MCF 10A (cell line): ENCODE data around the gene TUBA4B. TPM values are rescaled to one million over a fixed set of nuclear protein-coding genes. Genes with fewer than 3 reads are reported as not detected.

Experiments used
- BruUV-seq: library from RNA; stranded (reverse); fragments of 400-500 nt; replicated peaks from 2 replicates; lab custom pipeline; 2021; lab: Mats Ljungman, UMichigan
- CTCF ChIA-PET: fragments of 300-600 bp; sonication (Branson Sonifier 250); formaldehyde crosslinking; extraction: SDS; loops from one replicate; lab custom pipeline; 2021; ENCODE audit warnings: antibody characterized with exemption, inconsistent platforms; lab: Yijun Ruan, JAX
- POLR2A ChIA-PET: fragments of 300-600, 350-650 bp; sonication (Branson Sonifier 250); formaldehyde crosslinking; extraction: SDS; loops from one replicate; lab custom pipeline; 2020; ENCODE audit warnings: antibody characterized with exemption, inconsistent platforms; lab: Yijun Ruan, JAX
- DNase-seq: peaks from one replicate; pipeline ENCODE4 v3.0.0-alpha.2; 2018; ENCODE audit not compliant: unreplicated experiment
- H3K27ac Mint-ChIP-seq: one replicate; pipeline ENCODE4 v1.8.0; 2022; ENCODE audit warnings: mild to moderate bottlenecking, low read depth, mixed read lengths; ENCODE audit not compliant: unreplicated experiment
- H3K27me3 Mint-ChIP-seq: one replicate; pipeline ENCODE4 v1.8.0; 2022; ENCODE audit warnings: mixed read lengths; ENCODE audit not compliant: insufficient read depth, unreplicated experiment
- H3K36me3 Mint-ChIP-seq: one replicate; pipeline ENCODE4 v1.8.0; 2022; ENCODE audit warnings: mild to moderate bottlenecking, moderate library complexity, mixed read lengths; ENCODE audit not compliant: insufficient read depth, unreplicated experiment
- H3K4me1 Mint-ChIP-seq: one replicate; pipeline ENCODE4 v1.8.0; 2022; ENCODE audit warnings: mixed read lengths; ENCODE audit not compliant: insufficient read depth, unreplicated experiment
- H3K4me3 Mint-ChIP-seq: one replicate; pipeline ENCODE4 v1.8.0; 2022; ENCODE audit warnings: mild to moderate bottlenecking, moderate library complexity, mixed read lengths; ENCODE audit not compliant: unreplicated experiment
- H3K9me3 Mint-ChIP-seq: one replicate; pipeline ENCODE4 v1.8.0; 2022; ENCODE audit warnings: mixed read lengths; ENCODE audit not compliant: unreplicated experiment
- intact Hi-C: fragments of 100-400 bp; cut with micrococcal nuclease; formaldehyde crosslinking; loops from 2 replicates; pipeline ENCODE4 v1.14.1; 2022
- total RNA-seq: library from RNA; stranded (reverse); gene quantifications from 2 replicates; pipeline ENCODE4 v1.2.3, GENCODE V29; 2022
- TF ChIP-seq, protein P1 (sequence below): fragments of 200-600 bp; IDR thresholded peaks from one replicate; pipeline ENCODE4 v1.8.0; 2022; ENCODE audit warnings: antibody characterized with exemption, mild to moderate bottlenecking; ENCODE audit not compliant: unreplicated experiment

Gene TUBA4B
- total RNA-seq, 1 experiment from 2014 or later = not detected

DNA sequence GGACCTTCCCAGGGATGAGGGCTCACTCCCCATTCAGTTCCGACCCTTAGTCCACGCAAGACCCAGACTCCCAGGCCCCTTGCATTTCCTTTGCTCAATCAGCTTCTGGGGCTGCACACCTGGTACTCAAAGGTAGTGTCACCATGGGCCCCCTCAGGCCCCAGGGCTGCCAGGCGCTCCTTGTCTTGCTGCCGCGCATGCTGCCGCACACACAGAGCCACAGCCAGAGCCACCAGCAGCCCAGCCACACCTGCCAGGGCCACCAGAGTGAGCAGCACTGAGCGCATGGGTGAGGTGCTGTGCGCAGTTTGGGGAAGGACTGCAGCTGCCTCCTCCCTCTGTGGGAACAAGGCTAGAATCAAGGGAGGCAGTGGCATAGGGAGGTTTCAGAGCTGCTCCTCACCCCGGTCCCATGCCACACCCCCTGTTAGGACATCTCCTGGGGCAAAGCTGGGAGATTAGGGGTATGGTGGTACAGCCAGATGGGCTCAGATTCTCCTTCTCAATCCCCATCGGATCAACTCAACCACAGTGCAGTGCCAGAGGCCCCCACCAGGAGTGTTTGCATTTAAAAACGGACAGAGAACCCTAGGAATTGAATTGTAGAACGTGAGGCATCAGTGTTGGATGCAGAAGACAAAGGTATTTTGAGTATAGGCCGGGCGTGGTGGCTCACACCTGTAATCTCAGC lies 44.9 kb downstream of the TUBA4B start:
- TF ChIP-seq, protein P1, sequence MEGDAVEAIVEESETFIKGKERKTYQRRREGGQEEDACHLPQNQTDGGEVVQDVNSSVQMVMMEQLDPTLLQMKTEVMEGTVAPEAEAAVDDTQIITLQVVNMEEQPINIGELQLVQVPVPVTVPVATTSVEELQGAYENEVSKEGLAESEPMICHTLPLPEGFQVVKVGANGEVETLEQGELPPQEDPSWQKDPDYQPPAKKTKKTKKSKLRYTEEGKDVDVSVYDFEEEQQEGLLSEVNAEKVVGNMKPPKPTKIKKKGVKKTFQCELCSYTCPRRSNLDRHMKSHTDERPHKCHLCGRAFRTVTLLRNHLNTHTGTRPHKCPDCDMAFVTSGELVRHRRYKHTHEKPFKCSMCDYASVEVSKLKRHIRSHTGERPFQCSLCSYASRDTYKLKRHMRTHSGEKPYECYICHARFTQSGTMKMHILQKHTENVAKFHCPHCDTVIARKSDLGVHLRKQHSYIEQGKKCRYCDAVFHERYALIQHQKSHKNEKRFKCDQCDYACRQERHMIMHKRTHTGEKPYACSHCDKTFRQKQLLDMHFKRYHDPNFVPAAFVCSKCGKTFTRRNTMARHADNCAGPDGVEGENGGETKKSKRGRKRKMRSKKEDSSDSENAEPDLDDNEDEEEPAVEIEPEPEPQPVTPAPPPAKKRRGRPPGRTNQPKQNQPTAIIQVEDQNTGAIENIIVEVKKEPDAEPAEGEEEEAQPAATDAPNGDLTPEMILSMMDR = no peak
- DNase-seq = no peak
- no TSS peak for BruUV-seq
- H3K27ac Mint-ChIP-seq = no peak overlapping the region
- H3K36me3 Mint-ChIP-seq = peaks cover 6% of the 10 kb centered on the region
- ChIA-PET CTCF (interaction anchor here (0.6 to 17.4 kb wide), 19 partner anchors 7 to 271 kb away, joined by 3 to 445 read pairs (median 5); partner anchors contain the start of genes ABCB6, CNPPD1, DNAJB2 and GLB1L), POLR2A (interaction anchor here (0.6 to 1.4 kb wide), 2 partner anchors 121 to 161 kb away, joined by 3 to 8 read pairs; partner anchors contain the start of gene CNPPD1)
- H3K4me3 Mint-ChIP-seq = no peak overlapping the region
- no peaks in the 10 kb centered on the region for H3K9me3 Mint-ChIP-seq
- peaks cover 35% of the 10 kb centered on the region for H3K27me3 Mint-ChIP-seq
- peaks cover 11% of the 10 kb centered on the region for H3K4me1 Mint-ChIP-seq
- intact Hi-C loops = loop anchor here (1.0 to 5.0 kb wide), 5 partner anchors 19 to 138 kb away; partner anchors contain the start of genes ABCB6, DNAJB2, GLB1L and NHEJ1

DNA sequence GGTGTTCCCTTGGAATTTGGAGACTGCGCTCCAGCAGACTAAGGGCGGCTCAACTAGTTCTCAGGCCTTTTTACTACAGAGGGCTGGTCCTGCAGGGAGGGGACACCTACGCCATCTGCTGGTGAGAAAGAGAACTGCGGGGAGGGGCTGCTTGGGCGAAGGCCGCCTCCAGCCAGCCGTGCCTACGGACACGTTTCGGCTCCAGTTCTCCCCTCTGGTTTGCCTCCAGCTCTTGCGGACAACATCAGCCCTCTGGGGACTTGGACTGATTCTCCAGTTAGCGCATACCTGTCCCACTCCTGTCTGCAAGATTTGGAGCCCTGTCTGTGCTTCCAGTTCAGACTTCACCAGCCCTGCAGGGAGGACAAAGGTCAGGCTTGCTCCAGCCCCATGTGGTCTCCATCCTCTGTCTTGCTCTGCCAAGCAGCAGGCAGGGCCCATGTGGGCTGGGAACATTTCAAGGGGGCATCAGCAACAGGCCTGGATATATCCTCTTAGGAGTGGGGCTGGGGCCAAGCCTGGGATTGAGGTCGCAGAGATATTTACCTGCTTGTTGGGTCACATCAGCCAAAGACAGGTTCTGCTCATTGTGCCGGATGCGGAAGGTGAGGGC lies 45.8 kb downstream of the TUBA4B start:
- H3K9me3 Mint-ChIP-seq = no peaks in the 10 kb centered on the region

DNA sequence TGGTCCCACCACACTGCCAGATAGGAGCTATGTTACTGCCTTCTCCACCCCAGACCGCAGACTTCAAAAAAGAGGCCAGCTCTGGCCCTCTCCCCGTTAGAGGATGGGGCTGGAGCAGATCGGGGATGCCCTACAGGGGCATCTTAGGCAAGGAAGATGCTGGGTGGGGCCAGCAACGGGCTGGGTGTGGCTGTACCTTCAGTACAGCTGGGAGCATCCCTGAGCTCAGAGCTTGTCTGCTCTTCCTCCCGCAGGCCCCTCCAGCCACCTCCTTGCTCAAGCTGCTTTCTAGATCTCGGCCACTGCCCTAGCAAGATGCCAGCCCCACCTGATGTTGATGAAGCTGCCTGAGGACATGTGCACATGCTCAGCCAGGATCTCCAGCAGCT lies 46.3 kb downstream of the TUBA4B start:
- no peak for DNase-seq
- no peaks in the 10 kb centered on the region for H3K9me3 Mint-ChIP-seq
- no peak overlapping the region for H3K27ac Mint-ChIP-seq
- no TSS peak for BruUV-seq
- peaks cover 50% of the 10 kb centered on the region for H3K27me3 Mint-ChIP-seq
- CTCF ChIA-PET = interaction anchor here (0.6 to 17.4 kb wide), 28 partner anchors 8 to 423 kb away, joined by 3 to 445 read pairs (median 5); partner anchors contain the start of genes ANKZF1, ATG9A, CNPPD1 and DNAJB2
- H3K4me3 Mint-ChIP-seq = no peak overlapping the region
- H3K4me1 Mint-ChIP-seq = peaks cover 2% of the 10 kb centered on the region
- TF ChIP-seq, protein P1 = no peak
- H3K36me3 Mint-ChIP-seq = peaks cover 6% of the 10 kb centered on the region
- POLR2A ChIA-PET = interaction anchor here (0.8 to 1.4 kb wide), 5 partner anchors 21 to 145 kb away, joined by 3 to 8 read pairs (median 3); partner anchors contain the start of genes CNPPD1 and ZFAND2B
- intact Hi-C loops = loop anchor here (2.0 to 5.0 kb wide), 2 partner anchors 52 to 81 kb away; partner anchors contain the start of genes ABCB6, GLB1L and STK16

More for the DNA sequence above, 45.8 kb downstream of the TUBA4B start:
- TF ChIP-seq, protein P1 = peak; percentile 99
- no peak overlapping the region for H3K4me3 Mint-ChIP-seq
- peaks cover 6% of the 10 kb centered on the region for H3K36me3 Mint-ChIP-seq
- BruUV-seq = no TSS peak
- ChIA-PET CTCF (interaction anchor here (0.6 to 17.4 kb wide), 26 partner anchors 8 to 422 kb away, joined by 3 to 445 read pairs (median 5); partner anchors contain the start of genes ANKZF1, ATG9A, CNPPD1 and DNAJB2), POLR2A (interaction anchor here (0.8 to 1.4 kb wide), 5 partner anchors 21 to 144 kb away, joined by 3 to 8 read pairs (median 3); partner anchors contain the start of genes CNPPD1 and ZFAND2B)
- peaks cover 7% of the 10 kb centered on the region for H3K4me1 Mint-ChIP-seq
- no peak overlapping the region for H3K27ac Mint-ChIP-seq
- H3K27me3 Mint-ChIP-seq = peaks cover 44% of the 10 kb centered on the region
- DNase-seq = peak; percentile 75
- intact Hi-C loops = loop anchor here (1.0 to 5.0 kb wide), 5 partner anchors 20 to 139 kb away; partner anchors contain the start of genes ABCB6, DNAJB2, GLB1L and NHEJ1
